Measurements from ENCODE around the gene SMPD4.
"Not testable (repeated sequence)": the region's sequence is repeated elsewhere in the genome, so short reads cannot be mapped to it uniquely, and the experiment has no call there.

DNA sequence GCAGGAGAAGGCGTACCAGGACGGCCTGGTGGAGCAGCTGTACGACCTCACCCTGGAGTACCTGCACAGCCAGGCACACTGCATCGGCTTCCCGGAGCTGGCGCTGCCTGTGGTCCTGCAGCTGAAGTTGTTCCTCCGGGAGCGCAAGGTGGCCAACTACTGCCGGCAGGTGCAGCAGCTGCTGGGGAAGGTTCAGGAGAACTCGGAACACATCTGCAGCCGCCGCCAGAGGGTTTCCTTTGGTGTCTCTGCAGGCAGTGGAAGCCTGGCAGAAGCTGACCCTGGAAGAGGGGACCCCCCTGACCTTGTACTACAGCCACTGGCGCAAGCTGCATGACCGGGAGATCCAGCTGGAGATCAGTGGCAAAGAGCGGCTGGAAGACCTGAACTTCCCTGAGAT lies 49.5 kb upstream of the SMPD4 start:
- TF ChIP-seq, protein P1, sequence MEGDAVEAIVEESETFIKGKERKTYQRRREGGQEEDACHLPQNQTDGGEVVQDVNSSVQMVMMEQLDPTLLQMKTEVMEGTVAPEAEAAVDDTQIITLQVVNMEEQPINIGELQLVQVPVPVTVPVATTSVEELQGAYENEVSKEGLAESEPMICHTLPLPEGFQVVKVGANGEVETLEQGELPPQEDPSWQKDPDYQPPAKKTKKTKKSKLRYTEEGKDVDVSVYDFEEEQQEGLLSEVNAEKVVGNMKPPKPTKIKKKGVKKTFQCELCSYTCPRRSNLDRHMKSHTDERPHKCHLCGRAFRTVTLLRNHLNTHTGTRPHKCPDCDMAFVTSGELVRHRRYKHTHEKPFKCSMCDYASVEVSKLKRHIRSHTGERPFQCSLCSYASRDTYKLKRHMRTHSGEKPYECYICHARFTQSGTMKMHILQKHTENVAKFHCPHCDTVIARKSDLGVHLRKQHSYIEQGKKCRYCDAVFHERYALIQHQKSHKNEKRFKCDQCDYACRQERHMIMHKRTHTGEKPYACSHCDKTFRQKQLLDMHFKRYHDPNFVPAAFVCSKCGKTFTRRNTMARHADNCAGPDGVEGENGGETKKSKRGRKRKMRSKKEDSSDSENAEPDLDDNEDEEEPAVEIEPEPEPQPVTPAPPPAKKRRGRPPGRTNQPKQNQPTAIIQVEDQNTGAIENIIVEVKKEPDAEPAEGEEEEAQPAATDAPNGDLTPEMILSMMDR (IDR thresholded peaks at IDR 0.05), result not testable (repeated sequence)
- TF ChIP-seq POLR2A, EP300 (IDR thresholded peaks at IDR 0.05): not testable (repeated sequence)
